OCI-LY1 (cell line): Measurements from ENCODE around the gene CD82.

Experiments used
- CTCF ChIP-seq: fragments of 200-600 bp; sonication (generic), shearing (Covaris generic); IDR thresholded peaks from 2 replicates; pipeline ENCODE4 v1.5.1; 2017; ENCODE audit warnings: mild to moderate bottlenecking, antibody characterized with exemption, low read length, moderate library complexity, mixed read lengths
- EZH2 ChIP-seq: fragments of 200-600 bp; sonication (generic), shearing (Covaris generic); IDR thresholded peaks from 2 replicates; pipeline ENCODE4 v1.8.0; 2017; ENCODE audit warnings: borderline replicate concordance, mixed run types, mild to moderate bottlenecking, antibody characterized with exemption, low read length, moderate library complexity, mixed read lengths

DNA sequence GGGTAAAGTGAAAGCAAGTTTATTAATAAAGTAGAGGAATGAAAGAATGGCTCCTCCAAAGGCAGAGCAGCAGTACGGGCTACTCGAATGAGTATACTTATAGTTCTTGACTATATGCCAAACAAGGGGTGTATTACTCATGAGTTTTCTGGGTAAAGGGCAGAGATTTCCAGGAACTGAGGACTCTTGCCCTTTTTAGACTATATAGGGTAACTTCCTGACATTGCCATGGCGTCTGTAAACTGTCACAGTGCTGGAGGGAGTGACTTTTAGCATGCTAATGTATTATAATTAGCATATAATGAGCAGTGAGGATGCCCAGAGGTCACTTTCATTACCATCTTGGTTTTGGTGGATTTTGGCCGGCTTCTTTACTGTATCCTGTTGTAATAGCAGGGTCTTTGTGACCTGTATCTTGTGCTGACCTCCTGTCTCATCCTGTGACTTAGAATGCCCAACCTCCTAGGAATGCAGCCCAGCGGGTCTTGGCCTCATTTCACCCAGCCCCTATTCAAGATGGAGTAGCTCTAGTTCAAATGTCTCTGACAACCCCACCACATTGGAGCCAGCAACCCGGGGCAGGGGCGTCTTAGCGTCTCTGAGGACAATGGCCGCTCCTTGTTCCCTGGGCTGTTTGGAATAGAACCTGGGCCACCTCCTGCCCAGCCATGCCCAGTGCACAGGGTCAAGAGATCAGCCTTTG lies 34.9 kb upstream of the CD82 start:
- TF ChIP-seq CTCF: no peak
- no peak for TF ChIP-seq EZH2
